BE2C (cell line): ENCODE results near the gene MS4A15.

Source experiments
- DNase-seq: peaks from one replicate; pipeline ENCODE4 v3.0.0-alpha.2; 2020
- H3K27me3 ChIP-seq: fragments of 250-450 bp; sonication (Bioruptor Pico); 2 replicates; pipeline ENCODE4 v1.5.1; 2020; ENCODE audit warnings: mild to moderate bottlenecking
- H3K36me3 ChIP-seq: fragments of 250-450 bp; sonication (Bioruptor Pico); 2 replicates; pipeline ENCODE4 v1.5.1; 2020; ENCODE audit warnings: mild to moderate bottlenecking
- H3K4me1 ChIP-seq: fragments of 250-450 bp; sonication (Bioruptor Pico); 2 replicates; pipeline ENCODE4 v1.5.1; 2020
- H3K4me3 ChIP-seq: 2 replicates; pipeline ENCODE4 v1.5.1; 2011; ENCODE audit warnings: low read depth, low read length
- H3K9me3 ChIP-seq: fragments of 250-450 bp; sonication (Bioruptor Pico); 2 replicates; pipeline ENCODE4 v1.5.1; 2020
- CTCF ChIP-seq: IDR thresholded peaks from 2 replicates; pipeline ENCODE4 v1.5.1; 2012; ENCODE audit warnings: mild to moderate bottlenecking, low read depth, low read length

The MS4A15 gene

GRCh38 chr11:60795291-60795690 lies 38.6 kb downstream of the MS4A15 start:
- no peaks in the 10 kb centered on the region for H3K4me1 ChIP-seq
- no peaks in the 10 kb centered on the region for H3K9me3 ChIP-seq
- no peak for DNase-seq
- no peaks in the 10 kb centered on the region for H3K36me3 ChIP-seq
- TF ChIP-seq CTCF: no peak
- H3K27me3 ChIP-seq: no peaks in the 10 kb centered on the region
- H3K4me3 ChIP-seq: no peak overlapping the region

GRCh38 chr11:60797846-60798630 lies 41.4 kb downstream of the MS4A15 start:
- Histone ChIP-seq H3K9me3 (no peaks in the 10 kb centered on the region), H3K27me3 (no peaks in the 10 kb centered on the region), H3K4me1 (no peaks in the 10 kb centered on the region), H3K36me3 (no peaks in the 10 kb centered on the region), H3K4me3 (no peak overlapping the region)
- no peak for TF ChIP-seq CTCF
- no peak for DNase-seq

- Histone ChIP-seq H3K4me3 (no peak overlapping the region), H3K4me1 (no peaks in the 10 kb centered on the region), H3K27me3 (no peaks in the 10 kb centered on the region), H3K9me3 (no peaks in the 10 kb centered on the region), H3K36me3 (no peaks in the 10 kb centered on the region)
- no peak for DNase-seq
- no peak for TF ChIP-seq CTCF
Observed at GRCh38 chr11:60798631-60799030, 42.0 kb downstream of the MS4A15 start.

GRCh38 chr11:60801194-60801593 lies 44.5 kb downstream of the MS4A15 start:
- Histone ChIP-seq H3K36me3 (no peaks in the 10 kb centered on the region), H3K27me3 (no peaks in the 10 kb centered on the region), H3K4me3 (no peak overlapping the region), H3K4me1 (no peaks in the 10 kb centered on the region), H3K9me3 (no peaks in the 10 kb centered on the region)
- no peak for DNase-seq
- no peak for TF ChIP-seq CTCF

GRCh38 chr11:60803273-60803936 lies 46.7 kb downstream of the MS4A15 start:
- Histone ChIP-seq H3K4me3 (no peak overlapping the region), H3K36me3 (no peaks in the 10 kb centered on the region), H3K4me1 (no peaks in the 10 kb centered on the region), H3K27me3 (no peaks in the 10 kb centered on the region), H3K9me3 (no peaks in the 10 kb centered on the region)
- no peak for DNase-seq
- no peak for TF ChIP-seq CTCF

GRCh38 chr11:60809249-60809648 lies 52.6 kb downstream of the MS4A15 start:
- TF ChIP-seq CTCF: no peak
- Histone ChIP-seq H3K4me3 (no peak overlapping the region), H3K36me3 (no peaks in the 10 kb centered on the region), H3K9me3 (no peaks in the 10 kb centered on the region), H3K4me1 (no peaks in the 10 kb centered on the region), H3K27me3 (no peaks in the 10 kb centered on the region)
- DNase-seq: no peak
